ENCODE measurements around the gene WLS. TPM values are rescaled to one million over a fixed set of nuclear protein-coding genes. Genes with fewer than 3 reads are reported as not detected.
A peak's percentile ranks its signal among the peaks of the same experiment; 100 is the strongest.

The WLS gene
- total RNA-seq, 1 donor from 2014 or later, result 123 TPM

GRCh38 chr1:68188644-68189340 lies 43.5 kb downstream of the WLS start:
- Mint-ChIP-seq H3K27me3 (no peaks in the 10 kb centered on the region), H3K4me3 (ENCODE audit: low read depth) (no peak overlapping the region), H3K36me3 (ENCODE audit: insufficient read depth) (peaks cover 41% of the 10 kb centered on the region), H3K9me3 (ENCODE audit: low read depth) (no peaks in the 10 kb centered on the region), H3K4me1 (ENCODE audit: low read depth) (peaks cover 3% of the 10 kb centered on the region), H3K27ac (peak overlapping the region; percentile 73)
- no peak for TF ChIP-seq CTCF (IDR thresholded peaks at IDR 0.05; ENCODE audit: unreplicated experiment)
- DNase-seq (ENCODE audit: low spot score, unreplicated experiment), result no peak

- no peak for TF ChIP-seq CTCF (IDR thresholded peaks at IDR 0.05; ENCODE audit: unreplicated experiment)
- H3K27me3 Mint-ChIP-seq, result no peaks in the 10 kb centered on the region
- H3K27ac Mint-ChIP-seq, result no peak overlapping the region
- no peak for DNase-seq (ENCODE audit: low spot score, unreplicated experiment)
- no peak overlapping the region for H3K4me3 Mint-ChIP-seq (ENCODE audit: low read depth)
- peaks cover 35% of the 10 kb centered on the region for H3K36me3 Mint-ChIP-seq (ENCODE audit: insufficient read depth)
- H3K4me1 Mint-ChIP-seq (ENCODE audit: low read depth), result peaks cover 3% of the 10 kb centered on the region
- H3K9me3 Mint-ChIP-seq (ENCODE audit: low read depth), result no peaks in the 10 kb centered on the region
Measured at GRCh38 chr1:68188060-68188538, 44.2 kb downstream of the WLS start.

DNA sequence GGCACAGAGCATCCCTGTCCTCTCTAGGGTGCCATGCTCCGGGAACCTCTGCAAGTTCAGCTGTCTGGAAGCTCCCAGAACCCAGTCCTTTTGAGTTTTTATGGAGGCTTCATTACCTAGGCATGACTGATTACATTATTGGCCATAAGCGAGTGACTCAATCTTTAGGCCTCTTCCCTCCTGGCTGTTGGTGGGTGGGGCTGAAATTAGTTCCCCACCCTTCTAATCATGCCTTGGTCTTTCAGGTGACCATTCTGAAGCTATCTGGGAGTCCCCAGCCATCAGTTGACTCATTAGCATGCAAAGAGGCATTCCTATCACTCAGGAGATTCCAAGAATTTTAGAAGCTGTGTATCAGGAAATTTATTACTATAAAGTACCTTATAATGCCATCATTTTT lies 46.6 kb downstream of the WLS start:
- TF ChIP-seq CTCF (IDR thresholded peaks at IDR 0.05; ENCODE audit: unreplicated experiment), result no peak
- no peak overlapping the region for H3K4me3 Mint-ChIP-seq (ENCODE audit: low read depth)
- no peaks in the 10 kb centered on the region for H3K9me3 Mint-ChIP-seq (ENCODE audit: low read depth)
- peaks cover 3% of the 10 kb centered on the region for H3K4me1 Mint-ChIP-seq (ENCODE audit: low read depth)
- DNase-seq (ENCODE audit: low spot score, unreplicated experiment), result no peak
- H3K27me3 Mint-ChIP-seq, result no peaks in the 10 kb centered on the region
- H3K27ac Mint-ChIP-seq, result no peak overlapping the region
- H3K36me3 Mint-ChIP-seq (ENCODE audit: insufficient read depth), result peaks cover 21% of the 10 kb centered on the region

DNA sequence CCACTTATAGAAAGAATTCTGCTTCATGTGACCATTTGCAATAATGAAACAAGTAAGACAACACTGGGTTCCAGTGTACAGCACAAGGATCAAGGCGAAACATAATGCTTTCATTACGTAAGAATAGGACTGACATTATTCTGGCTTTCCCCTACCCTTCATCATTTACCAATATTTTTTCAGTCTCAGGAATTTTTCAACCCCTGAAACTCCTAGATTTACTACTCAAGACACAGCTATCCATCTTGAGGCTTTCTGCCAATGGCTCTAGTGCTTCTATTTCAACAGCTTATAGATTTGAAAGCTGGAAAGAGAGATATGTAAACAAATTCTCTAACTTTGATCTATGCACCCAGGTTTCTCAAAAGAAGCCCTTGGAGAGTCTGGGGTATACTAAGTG lies 48.4 kb downstream of the WLS start:
- DNase-seq (ENCODE audit: low spot score, unreplicated experiment), result no peak
- no peaks in the 10 kb centered on the region for H3K9me3 Mint-ChIP-seq (ENCODE audit: low read depth)
- no peak overlapping the region for H3K27ac Mint-ChIP-seq
- no peaks in the 10 kb centered on the region for H3K27me3 Mint-ChIP-seq
- no peak overlapping the region for H3K4me3 Mint-ChIP-seq (ENCODE audit: low read depth)
- H3K36me3 Mint-ChIP-seq (ENCODE audit: insufficient read depth), result peaks cover 17% of the 10 kb centered on the region
- TF ChIP-seq CTCF (IDR thresholded peaks at IDR 0.05; ENCODE audit: unreplicated experiment), result no peak
- peaks cover 3% of the 10 kb centered on the region for H3K4me1 Mint-ChIP-seq (ENCODE audit: low read depth)

DNA sequence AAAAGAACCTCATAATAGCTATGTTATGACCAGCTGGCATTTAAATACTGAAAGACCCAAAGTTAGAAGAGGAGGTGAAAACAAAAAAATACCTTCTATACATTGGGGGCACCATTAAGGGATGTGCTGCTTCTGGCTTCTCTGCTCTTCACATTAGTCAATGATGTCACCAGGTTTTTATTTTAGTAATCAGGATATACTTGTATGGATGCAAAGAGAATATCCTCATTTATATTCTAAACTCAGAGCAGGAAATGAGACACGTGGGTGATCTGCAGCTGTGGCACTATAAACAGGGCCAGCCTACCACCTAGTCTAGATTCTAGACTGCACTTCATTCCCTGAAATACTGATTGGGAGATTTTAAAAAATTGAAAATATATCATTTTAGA lies 51.2 kb downstream of the WLS start:
- no peak for DNase-seq (ENCODE audit: low spot score, unreplicated experiment)
- Mint-ChIP-seq H3K4me1 (ENCODE audit: low read depth) (peaks cover 1% of the 10 kb centered on the region), H3K4me3 (ENCODE audit: low read depth) (no peak overlapping the region), H3K27me3 (no peaks in the 10 kb centered on the region), H3K27ac (no peak overlapping the region), H3K9me3 (ENCODE audit: low read depth) (no peaks in the 10 kb centered on the region), H3K36me3 (ENCODE audit: insufficient read depth) (peaks cover 18% of the 10 kb centered on the region)
- no peak for TF ChIP-seq CTCF (IDR thresholded peaks at IDR 0.05; ENCODE audit: unreplicated experiment)

Measured in progenitor cell of endocrine pancreas (in vitro differentiated cells).